ENCODE measurements around the gene SLC7A6. TPM values are rescaled to one million over a fixed set of nuclear protein-coding genes. Genes with fewer than 3 reads are reported as not detected.

Gene SLC7A6
- total RNA-seq, 2 experiments from 2014 or later, result 66.7 to 68.9 TPM

DNA sequence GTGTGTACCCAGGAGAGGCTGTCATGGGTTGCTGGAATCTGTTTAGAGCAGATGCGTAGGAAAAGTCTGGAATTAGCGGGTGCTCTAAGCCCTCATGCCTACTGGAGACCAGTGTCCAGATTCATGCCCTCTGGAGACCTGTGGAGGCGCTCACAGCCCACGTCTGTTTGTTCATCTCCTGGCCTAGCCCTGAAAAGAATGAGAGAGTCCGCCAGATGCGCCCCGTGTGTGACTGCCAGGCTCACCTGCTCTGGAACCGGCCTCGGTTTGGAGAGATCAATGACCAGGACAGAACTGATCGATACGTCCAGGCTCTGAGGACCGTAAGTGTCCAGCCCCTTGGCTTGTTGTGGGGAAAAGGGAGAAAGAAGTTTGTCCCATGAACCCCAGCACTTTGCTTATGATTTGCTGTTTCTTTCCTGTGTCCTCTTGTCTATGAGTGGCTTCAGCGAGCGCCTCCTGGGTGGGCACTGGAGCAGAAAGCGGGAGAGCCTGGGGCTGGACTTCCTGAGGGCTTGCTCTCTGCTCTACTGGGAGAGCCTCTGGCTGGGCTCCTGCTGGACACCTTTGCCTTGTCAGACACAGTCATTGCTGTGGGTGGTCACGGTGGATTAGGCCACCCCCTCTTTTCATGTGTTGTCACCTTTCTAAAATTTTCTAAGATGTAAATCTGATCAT is 81.8 kb downstream of the SLC7A6 start:
- Mint-ChIP-seq H3K27me3 (no peaks in the 10 kb centered on the region), H3K4me3 (no peak overlapping the region), H3K4me1 (no peaks in the 10 kb centered on the region), H3K9me3 (no peaks in the 10 kb centered on the region), H3K36me3 (ENCODE audit: low read depth) (peaks cover 65% of the 10 kb centered on the region), H3K27ac (no peak overlapping the region)
- CTCF ChIA-PET, result no interaction called here
- POLR2A ChIA-PET, result interaction anchor here (2.4 kb wide), 1 partner anchor 10 kb away, joined by 7 read pairs; no protein-coding TSS in a partner anchor
- DNase-seq, result no peak

DNA sequence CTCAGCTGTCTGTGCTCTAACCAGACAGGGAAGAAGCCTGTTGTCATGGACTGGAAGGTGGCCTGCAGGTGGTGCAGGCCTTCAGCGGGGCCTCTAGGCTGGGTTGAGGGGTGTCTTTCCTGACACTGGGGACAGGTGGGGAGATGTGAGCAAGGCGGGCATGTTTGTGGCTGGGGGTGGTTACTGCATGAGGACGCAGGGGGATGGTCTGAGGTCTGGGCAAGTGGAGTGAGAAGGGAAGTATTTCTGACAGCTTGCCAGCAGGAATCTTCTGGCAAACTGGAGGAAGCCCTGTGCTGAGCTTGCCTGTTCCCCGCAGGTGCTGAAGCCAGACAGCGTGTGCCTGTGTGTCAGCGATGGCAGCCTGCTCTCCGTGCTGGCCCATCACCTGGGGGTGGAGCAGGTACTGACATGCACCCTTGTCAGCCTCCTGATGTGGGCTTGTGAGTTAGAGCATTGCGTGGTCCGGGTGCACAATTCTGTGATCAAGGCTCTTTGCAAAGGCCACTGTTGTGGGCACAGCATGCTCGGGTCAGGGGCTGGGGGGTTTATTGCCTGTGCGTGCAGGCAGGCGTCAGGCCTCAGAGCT is 82.7 kb downstream of the SLC7A6 start:
- H3K36me3 Mint-ChIP-seq (ENCODE audit: low read depth), result peaks cover 62% of the 10 kb centered on the region
- CTCF ChIA-PET, result no interaction called here

DNA sequence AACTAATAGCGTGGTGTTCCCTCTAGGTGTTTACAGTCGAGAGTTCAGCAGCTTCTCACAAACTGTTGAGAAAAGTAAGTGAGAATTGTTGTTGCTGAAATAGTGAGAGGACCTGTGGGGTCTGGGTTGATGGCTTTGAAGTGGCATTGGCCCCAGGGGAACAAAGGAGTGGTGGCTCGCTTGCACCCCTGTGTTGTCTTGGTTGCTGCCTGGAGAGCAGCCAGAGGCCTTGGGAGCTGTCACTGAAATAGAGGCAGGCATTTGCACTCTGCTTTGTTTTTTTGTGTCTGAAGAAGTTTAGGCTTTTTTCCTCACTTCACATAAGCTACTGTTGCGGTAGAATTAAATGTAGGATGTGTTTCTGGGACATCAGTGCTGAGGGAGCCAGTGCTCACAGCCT is 83.3 kb downstream of the SLC7A6 start:
- H3K36me3 Mint-ChIP-seq (ENCODE audit: low read depth), result peaks cover 62% of the 10 kb centered on the region
- ChIA-PET POLR2A (no interaction called here), CTCF (no interaction called here)
- no peaks in the 10 kb centered on the region for H3K27me3 Mint-ChIP-seq
- no peak overlapping the region for H3K4me3 Mint-ChIP-seq
- no peak overlapping the region for H3K27ac Mint-ChIP-seq
- no peaks in the 10 kb centered on the region for H3K9me3 Mint-ChIP-seq
- no peak for DNase-seq
- H3K4me1 Mint-ChIP-seq, result no peaks in the 10 kb centered on the region

More for the DNA sequence above, 82.7 kb downstream of the SLC7A6 start:
- no peak for DNase-seq
- Mint-ChIP-seq H3K27ac (no peak overlapping the region), H3K4me3 (no peak overlapping the region), H3K9me3 (no peaks in the 10 kb centered on the region), H3K4me1 (no peaks in the 10 kb centered on the region), H3K27me3 (no peaks in the 10 kb centered on the region)
- POLR2A ChIA-PET, result no interaction called here

DNA sequence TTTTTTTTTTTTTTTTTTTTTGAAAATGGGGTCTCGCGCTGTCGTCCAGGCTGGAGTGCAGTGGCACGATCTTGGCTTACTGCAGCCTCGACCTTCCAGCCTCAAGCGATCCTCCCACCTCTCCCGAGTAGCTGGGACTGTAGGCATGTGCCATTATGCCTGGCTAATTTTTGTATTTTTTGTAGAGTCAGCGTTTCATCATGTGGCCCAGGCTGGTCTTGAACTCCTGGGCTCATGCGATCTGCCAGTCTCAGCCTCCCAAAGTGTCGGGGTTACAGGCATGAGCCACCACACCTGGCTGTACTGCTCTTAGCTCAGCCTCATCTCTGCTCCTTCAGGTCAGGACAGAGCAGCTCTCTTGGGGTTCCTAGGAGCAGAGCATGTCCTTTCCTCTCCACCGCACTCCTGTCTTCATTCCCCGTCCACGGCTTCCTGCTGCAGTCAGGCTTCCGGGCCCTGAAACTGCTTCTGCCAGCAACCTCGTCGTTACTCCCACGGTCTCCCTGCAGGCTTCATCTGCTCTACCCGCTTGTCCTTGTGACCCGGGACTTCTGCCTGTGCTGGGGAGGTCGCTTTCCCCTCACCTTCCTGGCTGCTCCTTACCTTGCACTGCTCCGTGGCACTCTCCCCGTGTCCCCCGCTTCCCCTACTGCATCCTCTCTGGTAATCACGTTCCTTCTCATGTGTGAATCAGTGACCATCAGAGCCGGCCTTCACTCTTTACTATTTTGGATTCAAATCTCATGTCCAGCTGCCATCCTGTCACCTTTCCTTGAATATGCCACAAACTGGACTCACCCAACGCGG is 84.5 kb downstream of the SLC7A6 start:
- Mint-ChIP-seq H3K36me3 (ENCODE audit: low read depth) (peaks cover 68% of the 10 kb centered on the region), H3K27ac (no peak overlapping the region), H3K27me3 (no peaks in the 10 kb centered on the region), H3K9me3 (no peaks in the 10 kb centered on the region), H3K4me3 (no peak overlapping the region), H3K4me1 (no peaks in the 10 kb centered on the region)
- POLR2A ChIA-PET, result no interaction called here
- CTCF ChIA-PET, result interaction anchor here (0.6 kb wide), 1 partner anchor 59 kb away, joined by 6 read pairs; no protein-coding TSS in a partner anchor
- no peak for DNase-seq

- POLR2A ChIA-PET, result no interaction called here
- peaks cover 76% of the 10 kb centered on the region for H3K36me3 Mint-ChIP-seq (ENCODE audit: low read depth)
- no peak for DNase-seq
- H3K4me1 Mint-ChIP-seq, result peaks cover under 1% of the 10 kb centered on the region
- CTCF ChIA-PET, result no interaction called here
- no peak overlapping the region for H3K27ac Mint-ChIP-seq
- H3K27me3 Mint-ChIP-seq, result no peaks in the 10 kb centered on the region
- no peaks in the 10 kb centered on the region for H3K9me3 Mint-ChIP-seq
- H3K4me3 Mint-ChIP-seq, result no peak overlapping the region
These were observed 85.6 kb downstream of the SLC7A6 start for GRCh38 chr16:68349838-68350410.

- Mint-ChIP-seq H3K4me3 (no peak overlapping the region), H3K4me1 (peaks cover 10% of the 10 kb centered on the region), H3K27ac (no peak overlapping the region), H3K9me3 (no peaks in the 10 kb centered on the region), H3K36me3 (ENCODE audit: low read depth) (peaks cover 80% of the 10 kb centered on the region), H3K27me3 (no peaks in the 10 kb centered on the region)
- CTCF ChIA-PET, result no interaction called here
- DNase-seq, result no peak
- POLR2A ChIA-PET, result no interaction called here
These were observed 86.6 kb downstream of the SLC7A6 start for GRCh38 chr16:68350813-68351350.

Other genes starting within 250 kb of the SLC7A6 start
- not detected for gene DPEP2NB, start 248.6 kb upstream of the SLC7A6 start, total RNA-seq
- 10 to 100 TPM; 11.6 to 12.3 TPM for gene DDX28, start 241.3 kb upstream of the SLC7A6 start, total RNA-seq
- gene DUS2, start 241.2 kb upstream of the SLC7A6 start, total RNA-seq, result 10 to 100 TPM; 23.8 to 24.4 TPM
- gene NFATC3, start 179.2 kb upstream of the SLC7A6 start, total RNA-seq, result 100 to 1,000 TPM; 208 to 209 TPM
- not detected for gene ESRP2, start 28.4 kb upstream of the SLC7A6 start, total RNA-seq
- 1 to 10 TPM; 7.4 to 7.5 TPM for gene PLA2G15, start 19.2 kb upstream of the SLC7A6 start, total RNA-seq
- 10 to 100 TPM; 30.4 to 31.2 TPM for gene SLC7A6OS, start 46.4 kb downstream of the SLC7A6 start, total RNA-seq
- 10 to 100 TPM; 50.4 to 52.2 TPM for gene PRMT7, start 46.5 kb downstream of the SLC7A6 start, total RNA-seq
- under 1 TPM; 0.38 to 0.53 TPM for gene SMPD3, start 184.0 kb downstream of the SLC7A6 start, total RNA-seq

Measured in activated CD4-positive, alpha-beta memory T cell treated with anti-CD3 and anti-CD28 coated beads, Interleukin-2, amount 10 ng/mL, durations not matched to agents 7 days and 5 days (primary cell).